Suprapubic skin (tissue), 4 donors: ENCODE measurements around the gene SIGLEC5.

Experiments used
- POLR2A ChIP-seq, 2 donors: fragments of 450-650 bp; IDR thresholded peaks; one replicate each; pipeline ENCODE4 v1.6.1; 2017; ENCODE audit warnings: antibody characterized with exemption in 2 of 2, mild to moderate bottlenecking in 2 of 2, moderate library complexity in 2 of 2
- POLR2AphosphoS5 ChIP-seq, 3 donors: sonication (generic); formaldehyde crosslinking; IDR thresholded peaks; one replicate each; pipeline ENCODE4 v1.6.1; 2017; ENCODE audit warnings: antibody characterized with exemption in 3 of 3
- TF ChIP-seq, protein P1 (sequence below), 2 donors: fragments of 200-600 bp in 1 of 2; fragments of 450-650 bp in 1 of 2; sonication (generic) in 1 of 2; IDR thresholded peaks; one replicate each; pipeline ENCODE4 v1.5.1; 2016 to 2019; ENCODE audit warnings: antibody characterized with exemption in 2 of 2, mild to moderate bottlenecking in 1 of 2, moderate library complexity in 1 of 2

DNA sequence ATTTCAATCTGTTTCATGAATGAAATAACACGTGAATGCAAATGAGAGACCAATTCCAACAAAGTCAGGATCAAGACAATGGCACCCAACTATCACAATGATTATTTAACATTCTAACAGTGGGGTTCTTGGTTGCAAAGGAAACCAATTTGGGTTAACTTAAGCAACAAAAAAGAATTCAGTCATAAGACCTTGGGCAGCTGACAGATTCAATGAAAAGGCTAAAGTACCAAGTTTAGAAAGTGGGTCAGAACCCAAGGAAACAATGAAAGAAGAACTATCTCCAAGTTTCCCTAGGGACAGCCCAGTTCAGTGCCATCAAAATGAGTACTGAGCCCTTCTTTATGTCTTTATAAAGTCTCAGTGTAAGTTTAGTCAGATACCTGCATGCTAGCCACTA, 33.9 kb upstream of the SIGLEC5 start:
- TF ChIP-seq POLR2AphosphoS5 (IDR thresholded peaks at IDR 0.05) (no peak), POLR2A (IDR thresholded peaks at IDR 0.05) (no peak)
- TF ChIP-seq, protein P1, sequence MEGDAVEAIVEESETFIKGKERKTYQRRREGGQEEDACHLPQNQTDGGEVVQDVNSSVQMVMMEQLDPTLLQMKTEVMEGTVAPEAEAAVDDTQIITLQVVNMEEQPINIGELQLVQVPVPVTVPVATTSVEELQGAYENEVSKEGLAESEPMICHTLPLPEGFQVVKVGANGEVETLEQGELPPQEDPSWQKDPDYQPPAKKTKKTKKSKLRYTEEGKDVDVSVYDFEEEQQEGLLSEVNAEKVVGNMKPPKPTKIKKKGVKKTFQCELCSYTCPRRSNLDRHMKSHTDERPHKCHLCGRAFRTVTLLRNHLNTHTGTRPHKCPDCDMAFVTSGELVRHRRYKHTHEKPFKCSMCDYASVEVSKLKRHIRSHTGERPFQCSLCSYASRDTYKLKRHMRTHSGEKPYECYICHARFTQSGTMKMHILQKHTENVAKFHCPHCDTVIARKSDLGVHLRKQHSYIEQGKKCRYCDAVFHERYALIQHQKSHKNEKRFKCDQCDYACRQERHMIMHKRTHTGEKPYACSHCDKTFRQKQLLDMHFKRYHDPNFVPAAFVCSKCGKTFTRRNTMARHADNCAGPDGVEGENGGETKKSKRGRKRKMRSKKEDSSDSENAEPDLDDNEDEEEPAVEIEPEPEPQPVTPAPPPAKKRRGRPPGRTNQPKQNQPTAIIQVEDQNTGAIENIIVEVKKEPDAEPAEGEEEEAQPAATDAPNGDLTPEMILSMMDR (IDR thresholded peaks at IDR 0.05), result no peak
